Measurements from ENCODE around the gene ZNF646. TPM values are rescaled to one million over a fixed set of nuclear protein-coding genes. Genes with fewer than 3 reads are reported as not detected.

ZNF646 gene
- total RNA-seq, 1 experiment from 2014 or later, result 26.8 TPM

DNA sequence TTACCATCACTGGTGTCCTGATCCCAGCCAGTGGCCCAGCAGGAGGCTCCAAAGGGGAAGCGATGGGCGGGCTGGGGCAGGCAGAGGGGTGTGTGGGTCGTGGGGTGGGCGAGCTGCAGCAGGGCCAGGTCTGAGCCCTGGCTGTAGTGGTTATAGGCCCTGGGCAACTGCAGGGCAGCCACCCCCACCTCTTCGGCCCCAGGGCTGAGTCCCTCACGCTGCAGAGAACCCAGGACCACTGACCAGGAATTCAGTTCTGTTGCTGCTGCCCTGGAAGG, 12.3 kb downstream of the ZNF646 start:
- CTCF ChIA-PET, result no interaction called here
- H3K27ac ChIP-seq (ENCODE audit: low read length), result no peak overlapping the region
- POLR2A ChIA-PET, result no interaction called here
- ATAC-seq (no peak), DNase-seq (ENCODE audit: low read depth, low spot score) (no peak)
- no peak overlapping the region for H3K4me3 ChIP-seq (ENCODE audit: low read depth in 2 of 2, low read length in 2 of 2)
- TF ChIP-seq TCF7L2 (IDR thresholded peaks at IDR 0.05; ENCODE audit: low read depth, low read length) (no peak), SIN3A (IDR thresholded peaks at IDR 0.05; ENCODE audit: borderline replicate concordance, insufficient read depth, low read depth, low read length) (no peak), CTCF (IDR thresholded peaks at IDR 0.05) (no peak), POLR2AphosphoS5 (IDR thresholded peaks at IDR 0.05; ENCODE audit: low read depth, low read length) (no peak)
- TF ChIP-seq, protein P1, sequence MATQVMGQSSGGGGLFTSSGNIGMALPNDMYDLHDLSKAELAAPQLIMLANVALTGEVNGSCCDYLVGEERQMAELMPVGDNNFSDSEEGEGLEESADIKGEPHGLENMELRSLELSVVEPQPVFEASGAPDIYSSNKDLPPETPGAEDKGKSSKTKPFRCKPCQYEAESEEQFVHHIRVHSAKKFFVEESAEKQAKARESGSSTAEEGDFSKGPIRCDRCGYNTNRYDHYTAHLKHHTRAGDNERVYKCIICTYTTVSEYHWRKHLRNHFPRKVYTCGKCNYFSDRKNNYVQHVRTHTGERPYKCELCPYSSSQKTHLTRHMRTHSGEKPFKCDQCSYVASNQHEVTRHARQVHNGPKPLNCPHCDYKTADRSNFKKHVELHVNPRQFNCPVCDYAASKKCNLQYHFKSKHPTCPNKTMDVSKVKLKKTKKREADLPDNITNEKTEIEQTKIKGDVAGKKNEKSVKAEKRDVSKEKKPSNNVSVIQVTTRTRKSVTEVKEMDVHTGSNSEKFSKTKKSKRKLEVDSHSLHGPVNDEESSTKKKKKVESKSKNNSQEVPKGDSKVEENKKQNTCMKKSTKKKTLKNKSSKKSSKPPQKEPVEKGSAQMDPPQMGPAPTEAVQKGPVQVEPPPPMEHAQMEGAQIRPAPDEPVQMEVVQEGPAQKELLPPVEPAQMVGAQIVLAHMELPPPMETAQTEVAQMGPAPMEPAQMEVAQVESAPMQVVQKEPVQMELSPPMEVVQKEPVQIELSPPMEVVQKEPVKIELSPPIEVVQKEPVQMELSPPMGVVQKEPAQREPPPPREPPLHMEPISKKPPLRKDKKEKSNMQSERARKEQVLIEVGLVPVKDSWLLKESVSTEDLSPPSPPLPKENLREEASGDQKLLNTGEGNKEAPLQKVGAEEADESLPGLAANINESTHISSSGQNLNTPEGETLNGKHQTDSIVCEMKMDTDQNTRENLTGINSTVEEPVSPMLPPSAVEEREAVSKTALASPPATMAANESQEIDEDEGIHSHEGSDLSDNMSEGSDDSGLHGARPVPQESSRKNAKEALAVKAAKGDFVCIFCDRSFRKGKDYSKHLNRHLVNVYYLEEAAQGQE (IDR thresholded peaks at IDR 0.05; ENCODE audit: insufficient read depth in 1 of 2, low read depth in 2 of 2, low read length in 1 of 2), result no peak
- in situ Hi-C loops (cut with HindIII; ENCODE audit: low pct_unique_long_range_greater_than_20kb, low sequenced_read_pairs), result no loop called here
- no peaks in the 10 kb centered on the region for H3K27me3 ChIP-seq (ENCODE audit: control insufficient read depth, insufficient read depth, low read length)
- no peaks in the 10 kb centered on the region; the same call in 1 of the 2 replicates for H3K4me1 ChIP-seq (ENCODE audit: control insufficient read depth, insufficient read depth, low read length)
- BruUV-seq (replicated peaks), result no TSS peak
- no peaks in the 10 kb centered on the region for H3K36me3 ChIP-seq (ENCODE audit: control insufficient read depth, insufficient read depth, low read length)
- intact Hi-C loops (cut with micrococcal nuclease; ENCODE audit: unreplicated experiment), result no loop called here
- H3K9me3 ChIP-seq (ENCODE audit: control insufficient read depth, insufficient read depth, low read depth, low read length), result no peaks in the 10 kb centered on the region

DNA sequence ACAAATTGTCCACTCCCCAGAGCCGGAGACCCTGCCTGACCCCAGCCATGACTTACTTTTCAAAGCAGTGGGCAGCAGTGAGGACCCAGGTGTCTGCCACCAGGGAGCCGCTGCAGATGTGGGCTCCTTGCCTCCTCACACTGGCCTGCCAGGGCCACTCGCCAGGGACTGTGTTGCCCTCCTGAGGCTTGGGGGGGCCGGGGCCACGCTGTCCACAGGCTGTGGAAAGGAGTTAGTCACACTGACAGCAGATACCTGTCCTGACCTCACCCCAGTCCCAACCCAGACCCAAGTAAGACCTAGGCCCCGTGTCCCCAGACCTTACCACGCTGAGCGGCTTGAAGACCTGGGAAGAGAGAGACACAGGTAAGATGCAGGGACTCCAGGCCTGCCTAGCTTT, 13.3 kb downstream of the ZNF646 start:
- CTCF ChIA-PET, result interaction anchor here (0.6 kb wide), 2 partner anchors 39 to 355 kb away, joined by 5 to 8 read pairs; partner anchors contain the start of gene ZNF843
- no peak for TF ChIP-seq POLR2AphosphoS5 (IDR thresholded peaks at IDR 0.05; ENCODE audit: low read depth, low read length)
- TF ChIP-seq TCF7L2 (IDR thresholded peaks at IDR 0.05; ENCODE audit: low read depth, low read length), result no peak
- TF ChIP-seq, protein P1 (IDR thresholded peaks at IDR 0.05; ENCODE audit: insufficient read depth in 1 of 2, low read depth in 2 of 2, low read length in 1 of 2), result no peak
- TF ChIP-seq SIN3A (IDR thresholded peaks at IDR 0.05; ENCODE audit: borderline replicate concordance, insufficient read depth, low read depth, low read length), result no peak
- TF ChIP-seq CTCF (IDR thresholded peaks at IDR 0.05), result no peak
- Histone ChIP-seq H3K27me3 (ENCODE audit: control insufficient read depth, insufficient read depth, low read length) (no peaks in the 10 kb centered on the region), H3K27ac (ENCODE audit: low read length) (no peak overlapping the region), H3K4me1 (ENCODE audit: control insufficient read depth, insufficient read depth, low read length) (no peaks in the 10 kb centered on the region; the same call in 1 of the 2 replicates), H3K36me3 (ENCODE audit: control insufficient read depth, insufficient read depth, low read length) (no peaks in the 10 kb centered on the region), H3K9me3 (ENCODE audit: control insufficient read depth, insufficient read depth, low read depth, low read length) (no peaks in the 10 kb centered on the region), H3K4me3 (ENCODE audit: low read depth in 2 of 2, low read length in 2 of 2) (no peak overlapping the region)
- DNase-seq (ENCODE audit: low read depth, low spot score) (no peak), ATAC-seq (no peak)
- BruUV-seq (replicated peaks), result no TSS peak
- POLR2A ChIA-PET, result no interaction called here
- intact Hi-C loops (cut with micrococcal nuclease; ENCODE audit: unreplicated experiment) (no loop called here), in situ Hi-C loops (cut with HindIII; ENCODE audit: low pct_unique_long_range_greater_than_20kb, low sequenced_read_pairs) (no loop called here)

Measured in Panc1 (cell line).